ENCODE data around the gene MUC6. TPM values are rescaled to one million over a fixed set of nuclear protein-coding genes. Genes with fewer than 3 reads are reported as not detected.
"Not testable (repeated sequence)": the region's sequence is repeated elsewhere in the genome, so short reads cannot be mapped to it uniquely, and the experiment has no call there.

The MUC6 gene
- polyA plus RNA-seq, 4 donors = 0.66 to 38.7 (median 16.8) TPM

GRCh38 chr11:1026641-1027482, 9.7 kb downstream of the MUC6 start:
- DNase-seq (ENCODE audit: low read depth in 4 of 4, low spot score in 3 of 4) = no peak

DNA sequence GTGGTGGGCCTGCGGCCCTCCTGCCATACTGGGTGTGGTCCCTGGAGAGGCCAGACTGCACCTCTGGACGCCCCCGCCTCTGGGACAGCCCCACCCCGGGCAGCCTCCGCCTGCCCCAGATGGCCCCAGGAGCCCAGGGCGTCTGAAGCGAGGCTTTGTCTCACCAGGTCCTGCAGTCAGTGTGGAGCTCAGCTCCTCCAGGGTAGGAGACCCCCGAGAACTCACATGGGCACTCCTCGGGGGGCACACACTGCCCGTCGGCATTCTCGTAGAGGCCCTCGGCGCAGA, 10.4 kb downstream of the MUC6 start:
- no peak for DNase-seq (ENCODE audit: low read depth in 4 of 4, low spot score in 3 of 4)

GRCh38 chr11:1025410-1026162, 10.9 kb downstream of the MUC6 start:
- no peak for DNase-seq (ENCODE audit: low read depth in 4 of 4, low spot score in 3 of 4)

DNA sequence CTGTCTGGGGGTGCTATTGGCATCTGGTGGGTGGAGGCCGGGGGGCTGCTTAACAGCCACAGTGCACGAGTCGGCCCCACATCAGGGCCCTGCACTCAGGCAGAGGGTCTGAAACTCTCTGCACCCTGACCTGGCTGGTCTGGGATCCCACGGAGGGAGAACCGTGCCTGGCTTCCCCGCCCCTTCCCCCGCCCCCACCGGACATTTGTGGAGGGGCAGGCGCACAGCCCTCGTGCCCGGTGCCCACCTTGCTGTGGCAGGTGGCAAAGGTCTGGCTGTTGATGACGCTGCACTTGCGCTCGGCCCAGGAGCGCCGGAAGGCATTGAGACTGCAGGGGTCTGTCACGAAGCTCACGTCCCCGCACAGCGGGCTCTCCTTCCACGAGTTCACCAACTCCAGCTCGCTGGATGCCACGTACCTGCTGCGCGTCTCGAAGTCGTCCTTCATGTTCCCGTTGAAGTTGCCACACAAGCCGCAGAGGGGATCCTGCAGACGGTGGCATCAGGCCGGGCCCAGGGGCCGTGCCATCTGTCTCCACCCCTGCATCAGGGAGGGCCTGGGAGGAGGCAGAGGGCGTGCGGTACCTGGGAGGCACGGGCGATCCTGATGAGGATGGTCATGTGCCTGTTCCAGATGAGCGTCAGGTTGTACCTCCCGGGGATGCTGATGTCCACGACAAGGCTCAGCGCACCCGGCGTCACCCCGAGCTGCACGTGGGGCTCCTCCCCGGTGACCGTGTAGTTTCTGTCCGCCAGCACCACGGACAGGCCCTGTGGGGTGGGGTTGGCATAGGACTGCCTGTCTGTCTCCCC, 11.7 kb downstream of the MUC6 start:
- DNase-seq (ENCODE audit: low read depth in 4 of 4, low spot score in 3 of 4) = no peak

DNA sequence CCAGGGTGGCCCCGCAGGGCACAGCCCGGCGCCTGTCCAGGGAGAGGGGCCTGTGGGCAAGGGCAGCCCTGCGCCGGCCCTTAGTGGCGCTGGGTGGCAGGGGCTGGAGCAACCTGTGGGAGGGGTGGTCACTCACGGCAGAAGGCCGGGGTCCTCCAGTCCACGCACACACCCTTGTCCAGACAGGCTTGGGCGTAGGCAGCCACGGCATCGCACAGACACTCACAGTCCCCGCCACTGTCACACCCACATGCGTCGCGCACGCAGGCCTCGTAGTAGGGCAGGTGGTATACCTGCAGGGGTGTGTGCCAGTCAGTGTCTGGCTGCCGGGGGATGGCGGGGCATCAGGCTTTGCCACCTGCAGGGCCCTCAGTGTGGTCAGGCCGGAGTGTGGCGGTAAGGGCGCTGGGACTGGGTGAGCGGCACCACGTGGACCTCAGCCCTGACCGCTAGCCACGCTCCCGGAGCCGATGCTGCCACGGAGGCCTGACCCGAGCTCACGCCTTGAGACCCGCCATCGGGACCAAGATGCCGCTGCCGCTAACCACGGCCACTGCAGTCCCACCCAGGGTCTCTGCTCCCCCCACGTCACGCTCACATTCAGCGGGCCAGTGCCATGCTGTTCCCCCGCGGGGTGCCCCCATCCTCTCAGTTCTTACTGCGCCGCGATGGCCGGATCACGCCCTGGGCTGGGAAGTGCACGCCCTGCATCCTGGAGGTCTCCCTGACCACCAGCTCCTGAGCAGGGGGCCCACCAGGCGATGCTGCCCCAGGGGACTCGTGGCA, 12.5 kb downstream of the MUC6 start:
- DNase-seq (ENCODE audit: low read depth in 4 of 4, low spot score in 3 of 4) = no peak

DNA sequence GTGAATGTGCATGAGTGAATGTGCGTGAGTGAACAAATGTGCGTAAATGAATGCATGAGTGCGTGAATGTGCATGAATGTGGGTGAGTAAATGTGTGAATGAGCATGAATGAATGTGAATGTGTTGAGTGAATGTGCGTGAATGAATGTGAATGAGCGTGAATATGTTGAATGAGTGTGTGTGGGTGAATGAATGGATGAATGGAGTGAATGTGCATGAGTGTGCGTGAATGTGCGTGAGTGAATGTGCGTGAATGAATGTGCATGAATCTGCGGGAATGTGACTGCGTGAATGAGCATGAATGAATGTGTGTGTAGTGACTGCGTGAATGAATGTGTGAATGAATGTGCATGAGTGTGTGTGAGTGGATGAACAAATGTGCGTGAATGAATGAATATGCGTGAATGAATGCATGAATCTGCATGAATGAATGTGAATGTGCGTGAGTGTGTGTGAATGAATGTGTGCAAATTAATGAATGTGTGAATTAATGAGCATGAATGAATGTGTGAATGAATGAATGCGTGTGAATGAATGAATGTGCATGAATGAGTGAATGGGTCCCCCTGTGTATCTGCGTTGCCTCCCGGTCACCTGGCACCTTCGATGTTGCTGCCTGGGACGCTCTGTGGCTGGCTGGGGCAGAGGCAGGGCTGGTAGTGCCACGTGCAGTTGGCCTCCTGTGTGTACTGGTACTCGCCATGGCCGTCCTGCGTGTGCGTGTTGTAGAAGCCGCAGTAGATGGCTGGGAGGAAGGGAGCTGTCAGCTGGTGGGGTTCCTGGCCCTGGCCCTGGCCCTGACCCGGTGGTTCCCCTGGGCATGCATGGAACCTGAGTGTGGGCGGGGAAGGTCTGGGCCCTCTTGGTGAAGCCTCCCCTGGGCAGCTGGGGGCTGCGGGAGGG, 13.4 kb downstream of the MUC6 start:
- DNase-seq (ENCODE audit: low read depth in 4 of 4, low spot score in 3 of 4) = no peak

DNA sequence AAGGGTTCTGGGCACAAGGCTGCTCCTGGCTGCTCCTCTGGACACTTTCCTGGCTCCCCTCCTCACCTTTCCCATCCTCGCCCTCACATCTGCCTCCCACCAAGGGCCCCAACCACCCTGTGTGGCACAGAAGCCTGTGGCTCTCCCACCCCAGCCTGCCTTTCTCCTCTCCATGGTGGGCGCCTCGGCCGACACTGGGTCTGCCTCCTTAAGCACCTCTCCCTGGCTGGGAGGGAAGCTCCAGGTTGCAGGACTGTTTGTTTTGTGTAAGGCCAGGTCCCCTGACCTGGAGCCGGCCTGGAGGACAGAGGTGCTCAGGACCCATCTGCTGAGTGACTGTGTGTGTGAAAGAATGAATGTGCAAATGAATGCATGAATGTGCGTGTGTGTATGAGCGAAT, 14.1 kb downstream of the MUC6 start:
- no peak for DNase-seq (ENCODE audit: low read depth in 4 of 4, low spot score in 3 of 4)

GRCh38 chr11:1020211-1020905, 16.2 kb downstream of the MUC6 start:
- DNase-seq (ENCODE audit: low read depth in 4 of 4, low spot score in 3 of 4) = no peak

DNA sequence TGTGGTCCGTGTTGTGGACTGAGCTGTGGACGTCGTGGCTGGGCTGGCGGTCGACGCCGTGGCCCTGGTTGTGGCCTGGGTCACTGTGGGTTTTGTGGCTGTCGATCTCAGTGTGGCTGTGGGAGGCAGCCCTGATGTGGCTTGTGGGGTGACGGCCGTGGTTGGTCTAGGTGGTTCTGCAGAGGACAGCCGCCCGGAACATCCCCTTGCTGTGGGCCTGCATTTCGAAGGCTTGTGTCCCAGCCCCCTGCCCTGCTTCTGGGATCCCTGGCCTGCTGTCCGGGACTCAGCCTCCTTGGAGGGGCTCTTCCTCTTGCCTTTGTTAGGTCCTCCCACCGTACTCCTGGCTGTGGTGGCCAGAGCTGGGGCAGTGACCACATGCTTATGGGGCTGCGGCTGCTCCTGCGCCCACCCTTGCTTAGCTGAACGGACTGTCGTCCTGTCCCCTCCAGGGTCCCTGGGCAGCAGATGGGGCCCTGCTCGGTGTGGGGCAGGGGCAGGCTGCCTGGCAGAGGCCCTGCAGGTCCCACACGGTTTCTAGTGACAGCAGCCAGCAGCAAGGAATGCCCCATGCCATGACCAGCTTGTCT, 17.1 kb downstream of the MUC6 start:
- DNase-seq (ENCODE audit: low read depth in 4 of 4, low spot score in 3 of 4) = no peak

DNA sequence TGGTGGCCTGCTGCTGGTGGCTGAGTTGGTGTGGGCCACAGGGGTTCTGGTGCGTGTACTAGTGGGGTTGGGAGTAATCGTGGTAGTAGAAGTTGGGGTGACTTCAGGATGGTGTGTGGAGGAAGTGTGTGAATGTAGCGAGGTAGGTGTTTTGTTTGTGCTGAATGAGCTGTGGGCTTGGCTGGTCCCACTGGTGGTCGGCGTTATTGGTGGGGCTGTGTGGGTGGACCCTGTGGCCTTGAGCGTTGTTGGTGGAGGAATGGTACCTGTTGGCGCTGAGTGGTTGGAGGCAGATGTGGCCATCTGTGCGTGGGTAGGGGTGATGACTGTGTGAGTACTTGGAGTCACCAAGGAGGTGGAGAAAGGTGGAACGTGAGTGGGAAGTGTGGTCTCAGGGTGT, 18.4 kb downstream of the MUC6 start:
- DNase-seq (ENCODE audit: low read depth in 4 of 4, low spot score in 3 of 4) = no peak

GRCh38 chr11:1017269-1018005, 19.1 kb downstream of the MUC6 start:
- DNase-seq (ENCODE audit: low read depth in 4 of 4, low spot score in 3 of 4) = no peak

- not testable (repeated sequence) for DNase-seq (ENCODE audit: low read depth in 4 of 4, low spot score in 3 of 4)
Measured at GRCh38 chr11:1016610-1017126, 19.9 kb downstream of the MUC6 start.

- DNase-seq (ENCODE audit: low read depth in 4 of 4, low spot score in 3 of 4) = no peak
Measured at GRCh38 chr11:1015826-1016545, 20.5 kb downstream of the MUC6 start.

- DNase-seq (ENCODE audit: low read depth in 4 of 4, low spot score in 3 of 4) = no peak
Measured at GRCh38 chr11:1015064-1015463, 21.5 kb downstream of the MUC6 start.

DNA sequence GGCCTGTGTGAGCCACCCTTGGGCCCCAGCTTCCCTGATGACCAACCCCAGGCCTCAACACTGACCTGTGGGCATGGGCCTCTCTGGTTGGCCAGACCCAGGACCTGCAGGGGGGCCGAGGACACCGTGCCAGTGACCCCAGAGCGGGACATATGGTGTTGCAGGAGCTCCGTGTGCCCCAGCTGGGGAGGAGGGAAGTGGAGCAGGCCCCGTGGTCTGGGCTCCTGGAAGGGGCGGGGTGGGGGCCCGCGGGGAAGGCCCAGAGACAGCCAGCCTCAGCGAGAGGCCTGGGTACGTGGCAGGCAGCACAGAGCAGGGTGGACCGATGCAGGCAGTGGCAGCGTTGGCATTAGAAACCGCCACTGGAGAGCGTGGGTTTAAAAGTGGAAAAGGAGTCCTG, 22.2 kb downstream of the MUC6 start:
- DNase-seq (ENCODE audit: low read depth in 4 of 4, low spot score in 3 of 4) = no peak

DNA sequence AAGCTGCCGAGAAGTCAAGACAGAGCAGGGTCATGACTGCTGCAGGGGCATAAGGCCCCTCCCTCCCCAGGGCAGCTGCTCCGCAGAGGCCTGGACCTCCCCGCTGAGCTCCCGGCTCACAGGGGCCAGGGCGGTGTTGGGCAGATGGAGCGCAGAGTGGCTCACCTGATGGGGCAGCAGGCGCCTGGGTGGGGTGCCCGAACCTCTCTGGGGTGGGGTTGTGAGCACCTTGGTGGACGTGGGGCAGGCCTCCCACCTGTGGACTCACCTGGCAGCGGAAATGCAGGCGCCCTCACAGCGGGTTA, 22.9 kb downstream of the MUC6 start:
- no peak for DNase-seq (ENCODE audit: low read depth in 4 of 4, low spot score in 3 of 4)
